Colonic mucosa (tissue), 4 donors: Measurements from ENCODE around the gene MEIS2. TPM values are rescaled to one million over a fixed set of nuclear protein-coding genes. Genes with fewer than 3 reads are reported as not detected.

Experiments used
- DNase-seq: peaks from one replicate; pipeline ENCODE4 v3.0.0-alpha.2; 2020
- H3K27ac ChIP-seq: fragments of 200-600 bp; one replicate; pipeline ENCODE4 v1.8.0; 2021
- H3K27me3 ChIP-seq: fragments of 200-600 bp; one replicate; pipeline ENCODE4 v1.8.0; 2021
- H3K36me3 ChIP-seq: fragments of 200-600 bp; one replicate; pipeline ENCODE4 v1.8.0; 2021
- H3K4me1 ChIP-seq: fragments of 200-600 bp; one replicate; pipeline ENCODE4 v1.8.0; 2021; ENCODE audit warnings: mild to moderate bottlenecking
- H3K4me3 ChIP-seq: fragments of 200-600 bp; one replicate; pipeline ENCODE4 v1.8.0; 2021
- H3K9ac ChIP-seq, 2 donors: one replicate each; pipeline ENCODE4 v1.7.0; 2013; ENCODE audit warnings: control low read depth in 2 of 2, low read depth in 2 of 2, low read length in 2 of 2
- H3K9me3 ChIP-seq: fragments of 200-600 bp; one replicate; pipeline ENCODE4 v1.8.0; 2021
- intact Hi-C: fragments of 100-400 bp; cut with DNase I; formaldehyde crosslinking; loops from one replicate; pipeline ENCODE4 v1.14.1; 2022
- total RNA-seq, 2 donors: library from RNA; stranded (reverse); fragmentation: NEBNext Ultra II Directional in 1 of 2; extraction: Animal tissue kit (Norgen Biotek cat#: 25700) in 1 of 2; gene quantifications; one replicate each; pipeline ENCODE4 v1.2.1, GENCODE V29; 2021
- TF ChIP-seq, protein P1 (sequence below): fragments of 200-600 bp; IDR thresholded peaks from one replicate; pipeline ENCODE4 v1.8.0; 2022; ENCODE audit warnings: antibody characterized with exemption, mild to moderate bottlenecking
- donor health status: healthy.
- donor health status: DM: no; HTN: no; CAD: no.
- donor health status: DM: no; HTN: no; CAD: no.

MEIS2 gene
- total RNA-seq, 2 donors from 2014 or later: 1.7 to 7.6 TPM

DNA sequence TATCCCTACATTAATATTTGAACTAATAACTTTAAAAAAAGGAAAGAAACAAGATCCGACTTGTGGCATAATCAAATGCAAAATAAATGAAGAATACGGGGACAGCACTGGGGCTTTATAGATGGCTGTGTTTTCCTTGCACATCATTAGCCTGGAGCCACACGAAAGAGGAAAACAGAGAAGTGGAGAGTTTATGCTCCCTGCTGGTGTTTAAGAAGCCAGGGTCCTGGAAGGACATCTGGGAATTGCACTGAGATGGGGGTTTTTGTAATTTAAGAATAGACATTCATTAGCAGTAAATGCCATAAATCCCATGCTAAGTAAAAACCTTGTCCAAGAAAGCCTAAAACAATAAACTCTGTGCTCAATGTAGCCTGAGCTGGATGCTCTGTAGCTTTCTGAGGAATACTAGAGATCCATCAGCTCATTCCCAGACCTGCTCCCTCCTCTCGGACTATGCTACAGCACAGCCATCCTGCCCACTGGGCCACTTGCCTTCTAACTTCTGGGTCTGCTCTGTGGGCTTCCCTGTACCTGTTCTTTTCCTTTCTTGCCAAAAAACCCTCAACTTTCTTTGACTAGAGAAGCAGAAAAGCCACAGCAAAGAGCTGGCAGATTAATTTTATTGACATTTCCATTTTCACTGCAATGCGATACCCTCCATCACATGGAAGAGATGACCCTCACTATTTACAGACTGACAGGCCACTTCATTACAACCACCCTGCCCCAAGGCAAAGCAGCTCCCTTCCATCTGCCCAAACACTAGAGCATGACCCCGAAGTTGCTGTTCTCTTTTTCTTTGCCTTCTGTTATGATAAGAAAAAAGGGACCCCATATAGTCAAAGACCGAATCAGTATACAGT lies 62.3 kb downstream of the MEIS2 start:
- H3K9me3 ChIP-seq: no peaks in the 10 kb centered on the region
- H3K27ac ChIP-seq: no peak overlapping the region
- H3K4me3 ChIP-seq: no peak overlapping the region
- H3K9ac ChIP-seq: no peak overlapping the region
- H3K4me1 ChIP-seq: no peaks in the 10 kb centered on the region
- intact Hi-C loops: no loop called here
- H3K36me3 ChIP-seq: no peaks in the 10 kb centered on the region
- no peak for DNase-seq
- no peaks in the 10 kb centered on the region for H3K27me3 ChIP-seq
- TF ChIP-seq, protein P1, sequence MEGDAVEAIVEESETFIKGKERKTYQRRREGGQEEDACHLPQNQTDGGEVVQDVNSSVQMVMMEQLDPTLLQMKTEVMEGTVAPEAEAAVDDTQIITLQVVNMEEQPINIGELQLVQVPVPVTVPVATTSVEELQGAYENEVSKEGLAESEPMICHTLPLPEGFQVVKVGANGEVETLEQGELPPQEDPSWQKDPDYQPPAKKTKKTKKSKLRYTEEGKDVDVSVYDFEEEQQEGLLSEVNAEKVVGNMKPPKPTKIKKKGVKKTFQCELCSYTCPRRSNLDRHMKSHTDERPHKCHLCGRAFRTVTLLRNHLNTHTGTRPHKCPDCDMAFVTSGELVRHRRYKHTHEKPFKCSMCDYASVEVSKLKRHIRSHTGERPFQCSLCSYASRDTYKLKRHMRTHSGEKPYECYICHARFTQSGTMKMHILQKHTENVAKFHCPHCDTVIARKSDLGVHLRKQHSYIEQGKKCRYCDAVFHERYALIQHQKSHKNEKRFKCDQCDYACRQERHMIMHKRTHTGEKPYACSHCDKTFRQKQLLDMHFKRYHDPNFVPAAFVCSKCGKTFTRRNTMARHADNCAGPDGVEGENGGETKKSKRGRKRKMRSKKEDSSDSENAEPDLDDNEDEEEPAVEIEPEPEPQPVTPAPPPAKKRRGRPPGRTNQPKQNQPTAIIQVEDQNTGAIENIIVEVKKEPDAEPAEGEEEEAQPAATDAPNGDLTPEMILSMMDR: no peak

DNA sequence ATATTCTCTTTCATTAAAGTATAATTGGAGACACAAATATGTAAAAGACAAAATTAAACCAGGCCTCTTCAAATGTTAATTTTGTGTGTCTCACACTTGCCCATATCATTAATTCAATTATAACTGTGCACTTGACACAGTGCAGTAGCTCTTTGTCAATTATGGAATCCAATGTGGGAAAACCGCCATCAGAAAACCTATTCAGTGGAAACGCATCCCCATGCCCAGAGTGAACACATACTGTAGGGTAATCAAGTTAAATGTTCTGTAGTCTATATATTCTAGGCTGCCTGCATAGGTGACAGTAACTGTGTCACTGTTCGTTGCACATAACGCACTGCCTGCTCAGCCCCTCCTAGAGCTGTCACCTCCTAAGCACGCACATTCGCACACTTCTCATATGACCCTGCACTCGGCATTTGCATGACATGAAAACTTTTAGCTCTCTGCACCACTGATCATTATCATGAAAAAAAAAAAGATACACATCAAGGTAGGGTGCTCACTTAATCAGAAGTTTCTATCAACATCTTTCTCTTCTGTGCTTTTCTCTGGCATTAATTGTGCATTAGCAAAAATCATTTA lies 63.2 kb downstream of the MEIS2 start:
- DNase-seq: no peak
- Histone ChIP-seq H3K9me3 (no peaks in the 10 kb centered on the region), H3K4me3 (no peak overlapping the region), H3K4me1 (no peaks in the 10 kb centered on the region), H3K27me3 (no peaks in the 10 kb centered on the region), H3K27ac (no peak overlapping the region), H3K9ac (no peak overlapping the region), H3K36me3 (no peaks in the 10 kb centered on the region)
- intact Hi-C loops: no loop called here
- TF ChIP-seq, protein P1: no peak

DNA sequence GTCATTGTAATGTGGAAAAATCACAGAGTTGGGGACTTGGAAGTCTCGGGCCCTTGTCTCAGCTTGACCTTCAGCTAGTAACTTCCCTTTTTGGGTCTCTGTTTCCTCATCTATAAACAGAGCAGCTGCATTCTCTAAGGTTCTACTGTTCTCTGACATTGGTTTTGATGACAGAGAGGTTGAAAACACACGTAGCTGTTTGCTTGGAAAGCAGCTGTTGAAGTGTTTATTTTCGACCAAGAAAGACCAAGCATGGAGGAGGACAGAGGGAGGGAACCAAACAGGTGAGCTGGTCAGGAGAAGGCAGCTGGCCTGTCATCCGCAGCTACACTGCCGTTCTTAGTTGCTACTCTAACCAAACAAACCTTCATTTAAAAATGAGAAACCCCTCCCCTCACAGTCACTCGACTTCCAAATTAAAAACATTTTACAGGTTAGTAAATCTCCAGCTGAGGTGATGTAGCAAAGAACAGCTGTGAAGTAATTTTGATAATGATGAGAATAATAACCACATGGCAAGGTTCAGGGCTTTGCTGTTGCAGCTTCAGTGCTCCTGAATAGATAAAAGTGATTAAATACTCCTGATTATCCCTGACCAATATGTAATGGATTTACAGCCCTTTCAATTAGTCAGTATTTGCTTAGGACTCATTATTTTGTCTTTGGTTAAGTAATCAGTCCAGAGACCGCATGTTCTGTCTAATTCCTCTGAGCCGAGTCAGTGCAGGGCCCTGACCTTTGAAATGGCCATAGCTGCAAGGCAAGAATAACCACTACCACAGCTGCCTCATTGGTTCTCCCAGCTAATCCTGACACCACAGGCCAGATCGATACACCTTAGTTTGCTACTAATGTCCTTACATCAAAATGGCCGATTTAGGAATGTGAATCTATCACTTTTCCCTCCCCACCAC lies 65.3 kb downstream of the MEIS2 start:
- intact Hi-C loops: no loop called here
- no peak overlapping the region for H3K4me3 ChIP-seq
- TF ChIP-seq, protein P1: no peak
- H3K9ac ChIP-seq: no peak overlapping the region
- H3K4me1 ChIP-seq: no peaks in the 10 kb centered on the region
- no peaks in the 10 kb centered on the region for H3K36me3 ChIP-seq
- no peaks in the 10 kb centered on the region for H3K9me3 ChIP-seq
- no peaks in the 10 kb centered on the region for H3K27me3 ChIP-seq
- DNase-seq: no peak
- no peak overlapping the region for H3K27ac ChIP-seq

DNA sequence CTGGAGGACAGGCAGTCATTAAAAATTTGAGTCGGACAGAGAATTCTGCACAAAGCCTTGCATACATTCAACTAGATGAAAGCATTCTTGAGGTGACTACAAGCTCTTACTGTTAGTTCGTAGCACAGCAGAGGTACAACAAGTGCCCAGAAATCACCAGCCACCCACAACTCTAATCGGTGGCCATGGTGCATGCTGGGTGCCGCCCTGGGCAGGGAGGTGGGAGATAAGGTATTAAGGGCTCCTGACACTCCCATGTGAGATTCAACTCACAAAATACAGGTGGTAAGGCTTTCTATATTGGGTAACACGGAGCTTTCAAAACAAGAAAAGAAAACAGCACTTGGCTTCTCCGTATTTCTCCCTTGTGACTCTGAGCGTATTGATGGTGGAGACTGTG lies 66.0 kb downstream of the MEIS2 start:
- intact Hi-C loops: no loop called here
- TF ChIP-seq, protein P1: no peak
- no peak for DNase-seq

DNA sequence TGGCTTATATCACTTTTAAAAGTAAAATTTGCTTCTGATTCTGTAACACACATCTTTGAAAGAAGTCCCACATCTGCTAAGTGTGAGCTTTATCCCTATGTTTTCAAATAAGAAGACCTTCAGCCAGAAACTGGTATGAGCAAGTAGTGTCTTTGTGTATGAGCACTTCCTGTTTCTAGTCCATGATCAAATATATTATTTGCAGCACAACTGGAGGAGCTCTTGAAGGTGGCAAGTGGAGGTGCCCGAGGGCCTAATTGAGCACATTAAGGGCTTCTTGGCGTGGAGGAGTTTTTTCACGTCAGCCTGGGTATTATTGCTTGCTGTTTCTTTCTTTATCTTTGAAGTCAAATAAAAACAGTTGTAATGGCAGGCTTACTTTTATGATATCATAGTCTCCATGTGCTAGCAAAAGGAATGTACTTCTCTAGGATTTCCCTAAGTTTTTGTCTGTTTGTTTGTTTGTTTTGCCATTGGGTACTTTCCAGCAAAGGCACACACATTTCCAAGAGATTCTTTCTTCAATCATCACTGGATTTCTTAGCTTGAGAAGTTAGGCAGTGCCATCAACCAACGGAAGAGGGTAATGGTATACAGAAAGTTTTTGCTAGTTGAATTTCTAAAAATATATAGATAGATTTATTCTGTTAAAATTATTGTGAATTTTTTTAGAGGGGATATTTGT lies 68.1 kb downstream of the MEIS2 start:
- Histone ChIP-seq H3K4me3 (no peak overlapping the region), H3K9me3 (no peaks in the 10 kb centered on the region), H3K4me1 (no peaks in the 10 kb centered on the region), H3K27ac (no peak overlapping the region), H3K27me3 (no peaks in the 10 kb centered on the region), H3K9ac (no peak overlapping the region), H3K36me3 (no peaks in the 10 kb centered on the region)
- TF ChIP-seq, protein P1: no peak
- intact Hi-C loops: no loop called here
- DNase-seq: no peak

More for the DNA sequence above, 66.0 kb downstream of the MEIS2 start:
- Histone ChIP-seq H3K36me3 (no peaks in the 10 kb centered on the region), H3K9ac (no peak overlapping the region), H3K27ac (no peak overlapping the region), H3K4me1 (no peaks in the 10 kb centered on the region), H3K27me3 (no peaks in the 10 kb centered on the region), H3K4me3 (no peak overlapping the region), H3K9me3 (no peaks in the 10 kb centered on the region)
